Nephron (organoid): ENCODE measurements around the gene ZHX3.

ENCODE experiments used
- H3K27ac Mint-ChIP-seq, 3 experiments: 2 replicates each; pipeline ENCODE4 v1.8.0; 2020; ENCODE audit warnings: mixed read lengths in 3 of 3, mild to moderate bottlenecking in 2 of 3, moderate library complexity in 1 of 3
- H3K27me3 Mint-ChIP-seq: 2 replicates; pipeline ENCODE4 v1.8.0; 2021; ENCODE audit warnings: low read depth, mild to moderate bottlenecking, moderate library complexity, mixed read lengths
- H3K36me3 Mint-ChIP-seq: 2 replicates; pipeline ENCODE4 v1.8.0; 2020; ENCODE audit warnings: low read depth, mixed read lengths
- H3K4me1 Mint-ChIP-seq: 2 replicates; pipeline ENCODE4 v1.8.0; 2020; ENCODE audit warnings: mixed read lengths
- H3K4me3 Mint-ChIP-seq, 3 experiments: 2 replicates each; pipeline ENCODE4 v1.8.0; 2020; ENCODE audit warnings: mild to moderate bottlenecking in 3 of 3, mixed read lengths in 3 of 3, moderate library complexity in 2 of 3
- H3K9me3 Mint-ChIP-seq: 2 replicates; pipeline ENCODE4 v1.8.0; 2020; ENCODE audit warnings: mixed read lengths
- CTCF ChIP-seq, 3 experiments: fragments of 200-600 bp; sonication (generic); IDR thresholded peaks; one replicate each; pipeline ENCODE4 v1.5.0; 2021; ENCODE audit warnings: antibody characterized with exemption in 3 of 3; ENCODE audit not compliant: unreplicated experiment in 3 of 3

Gene ZHX3

GRCh38 chr20:41356951-41357350 is 39.4 kb upstream of the ZHX3 start:
- no peak overlapping the region for H3K4me3 Mint-ChIP-seq
- H3K9me3 Mint-ChIP-seq, result no peaks in the 10 kb centered on the region
- no peaks in the 10 kb centered on the region for H3K36me3 Mint-ChIP-seq
- TF ChIP-seq CTCF (IDR thresholded peaks at IDR 0.05; ENCODE audit: unreplicated experiment in 3 of 3), result no peak
- H3K27me3 Mint-ChIP-seq, result peaks cover 5% of the 10 kb centered on the region
- no peak overlapping the region for H3K27ac Mint-ChIP-seq
- no peaks in the 10 kb centered on the region for H3K4me1 Mint-ChIP-seq

- H3K36me3 Mint-ChIP-seq, result peaks cover under 1% of the 10 kb centered on the region
- no peak for TF ChIP-seq CTCF (IDR thresholded peaks at IDR 0.05; ENCODE audit: unreplicated experiment in 3 of 3)
- no peak overlapping the region for H3K4me3 Mint-ChIP-seq
- peaks cover 5% of the 10 kb centered on the region for H3K27me3 Mint-ChIP-seq
- H3K9me3 Mint-ChIP-seq, result no peaks in the 10 kb centered on the region
- no peaks in the 10 kb centered on the region for H3K4me1 Mint-ChIP-seq
- H3K27ac Mint-ChIP-seq, result no peak overlapping the region
These were observed 38.2 kb upstream of the ZHX3 start for GRCh38 chr20:41355598-41356203.

GRCh38 chr20:41355192-41355591 is 37.7 kb upstream of the ZHX3 start:
- Mint-ChIP-seq H3K27me3 (peaks cover 2% of the 10 kb centered on the region), H3K27ac (no peak overlapping the region), H3K9me3 (no peaks in the 10 kb centered on the region), H3K36me3 (peaks cover 4% of the 10 kb centered on the region), H3K4me1 (no peaks in the 10 kb centered on the region), H3K4me3 (no peak overlapping the region)
- no peak for TF ChIP-seq CTCF (IDR thresholded peaks at IDR 0.05; ENCODE audit: unreplicated experiment in 3 of 3)

- no peak for TF ChIP-seq CTCF (IDR thresholded peaks at IDR 0.05; ENCODE audit: unreplicated experiment in 3 of 3)
- no peak overlapping the region for H3K27ac Mint-ChIP-seq
- H3K36me3 Mint-ChIP-seq, result peaks cover 4% of the 10 kb centered on the region
- no peaks in the 10 kb centered on the region for H3K27me3 Mint-ChIP-seq
- H3K9me3 Mint-ChIP-seq, result no peaks in the 10 kb centered on the region
- H3K4me3 Mint-ChIP-seq, result no peak overlapping the region
- peaks cover 5% of the 10 kb centered on the region for H3K4me1 Mint-ChIP-seq
These were observed 36.0 kb upstream of the ZHX3 start for GRCh38 chr20:41353530-41353929.

- no peak for TF ChIP-seq CTCF (IDR thresholded peaks at IDR 0.05; ENCODE audit: unreplicated experiment in 3 of 3)
- no peak overlapping the region for H3K27ac Mint-ChIP-seq
- peaks cover 4% of the 10 kb centered on the region for H3K36me3 Mint-ChIP-seq
- H3K9me3 Mint-ChIP-seq, result no peaks in the 10 kb centered on the region
- no peaks in the 10 kb centered on the region for H3K27me3 Mint-ChIP-seq
- peaks cover 10% of the 10 kb centered on the region for H3K4me1 Mint-ChIP-seq
- H3K4me3 Mint-ChIP-seq, result no peak overlapping the region
These were observed 35.1 kb upstream of the ZHX3 start for GRCh38 chr20:41352666-41353065.

GRCh38 chr20:41352106-41352505 is 34.6 kb upstream of the ZHX3 start:
- Mint-ChIP-seq H3K4me1 (peaks cover 13% of the 10 kb centered on the region), H3K36me3 (peaks cover 4% of the 10 kb centered on the region), H3K9me3 (no peaks in the 10 kb centered on the region)

More at GRCh38 chr20:41352106-41352505, 34.6 kb upstream of the ZHX3 start:
- Mint-ChIP-seq H3K27me3 (no peaks in the 10 kb centered on the region), H3K4me3 (no peak overlapping the region), H3K27ac (no peak overlapping the region)
- TF ChIP-seq CTCF (IDR thresholded peaks at IDR 0.05; ENCODE audit: unreplicated experiment in 3 of 3), result peak in 1 of 3 experiments; percentile 8
